ENCODE results near the gene KIRREL3. TPM values are rescaled to one million over a fixed set of nuclear protein-coding genes. Genes with fewer than 3 reads are reported as not detected.

The KIRREL3 gene
- total and polyA plus RNA-seq, 2 of the 8 experiments (the other 6 are each of a cell fraction or from before 2014, with no cell fraction given), result 0.29 to 0.32 TPM

GRCh38 chr11:126893796-126894195 is 106.8 kb downstream of the KIRREL3 start:
- DNase-seq (ENCODE audit: low read depth in 1 of 2, low spot score in 2 of 2) (no peak), FAIRE-seq (no peak)
- no peak overlapping the region for H3K18ac ChIP-seq (ENCODE audit: extremely low read depth, low read length)
- TF ChIP-seq SIN3A (conservative IDR thresholded peaks at IDR 0.05 in 1 of 2, IDR thresholded peaks at IDR 0.05 in 1 of 2; ENCODE audit: low read depth in 1 of 2, low read length in 2 of 2), result no peak
- no peak for TF ChIP-seq JUN (IDR thresholded peaks at IDR 0.05; ENCODE audit: low read depth, low read length)
- TF ChIP-seq SAP30 (IDR thresholded peaks at IDR 0.05; ENCODE audit: insufficient read depth, insufficient replicate concordance, low read length), result no peak
- TF ChIP-seq SP2 (IDR thresholded peaks at IDR 0.05; ENCODE audit: low read length), result no peak
- no peak for TF ChIP-seq BCL11A (IDR thresholded peaks at IDR 0.05; ENCODE audit: low read depth in 2 of 2, low read length in 2 of 2)
- TF ChIP-seq CREB1 (IDR thresholded peaks at IDR 0.05), result no peak
- TF ChIP-seq TEAD4 (IDR thresholded peaks at IDR 0.05; ENCODE audit: low read depth, low read length), result no peak
- TF ChIP-seq CEBPB (IDR thresholded peaks at IDR 0.05; ENCODE audit: low read depth, low read length), result no peak

More at GRCh38 chr11:126893796-126894195, 106.8 kb downstream of the KIRREL3 start:
- Histone ChIP-seq H4K20me1 (replicated peaks in 1 of 2; ENCODE audit: control insufficient read depth in 1 of 2, insufficient read depth in 2 of 2, low read length in 2 of 2) (peaks cover 0 to 1% of the 10 kb centered on the region in 2 experiments), H2BK20ac (ENCODE audit: low read length) (no peak overlapping the region), H3K27me3 (replicated peaks in 1 of 4; ENCODE audit: control insufficient read depth in 3 of 4, extremely low read depth in 1 of 4, insufficient read depth in 3 of 4, low read length in 3 of 4) (no peaks in the 10 kb centered on the region), H3K23ac (ENCODE audit: insufficient read length) (no peak overlapping the region), H2AK5ac (ENCODE audit: low read depth, low read length) (no peak overlapping the region), H4K91ac (replicated peaks; ENCODE audit: insufficient read length, low read length) (peak overlapping the region; percentile 14), H4K5ac (ENCODE audit: insufficient read length, low read depth, low read length) (no peak overlapping the region), H3K79me2 (ENCODE audit: control insufficient read depth in 1 of 2, insufficient read depth in 2 of 2, low read length in 2 of 2) (no peaks in the 10 kb centered on the region), H2BK12ac (ENCODE audit: low read depth, low read length) (0 out of 2 replicates have a peak overlapping the region, but pooled peaks have one; percentile 65), H3K79me1 (ENCODE audit: low read depth, low read length) (no peaks in the 10 kb centered on the region), H2BK15ac (ENCODE audit: low read length) (no peak overlapping the region), H3K4ac (replicated peaks; ENCODE audit: insufficient read length, low read depth, low read length) (no peak overlapping the region), H3K9me3 (ENCODE audit: insufficient read depth in 2 of 2, low read depth in 1 of 2, low read length in 1 of 2) (peaks cover 0 to 6% of the 10 kb centered on the region in 2 experiments; a peak in 1 of 4 replicates), H3K36me3 (ENCODE audit: control insufficient read depth in 2 of 4, insufficient read depth in 4 of 4, low read length in 3 of 4) (no peaks in the 10 kb centered on the region), H2BK120ac (replicated peaks; ENCODE audit: low read depth, low read length) (no peak overlapping the region), H3K4me1 (replicated peaks in 1 of 4; ENCODE audit: control insufficient read depth in 3 of 4, insufficient read depth in 4 of 4, low read length in 3 of 4) (peaks cover 4 to 18% (median 12%) of the 10 kb centered on the region in 4 experiments; a peak in 6 of 7 replicates), H3K4me2 (ENCODE audit: insufficient read depth in 1 of 2, low read depth in 2 of 2, low read length in 2 of 2) (no peak overlapping the region), H3K14ac (ENCODE audit: insufficient read length) (no peak overlapping the region), H3K9ac (replicated peaks in 1 of 4; ENCODE audit: extremely low read depth in 1 of 4, low read depth in 3 of 4, low read length in 3 of 4) (no peak overlapping the region), H2BK5ac (ENCODE audit: low read depth, low read length) (no peak overlapping the region), H3K23me2 (ENCODE audit: low read depth, low read length) (no peaks in the 10 kb centered on the region), H3K56ac (replicated peaks; ENCODE audit: insufficient read length, low read depth, low read length) (no peak overlapping the region), H3K27ac (ENCODE audit: low read depth, low read length) (no peak overlapping the region), H3K4me3 (ENCODE audit: extremely low read depth in 1 of 4, insufficient read depth in 2 of 4, low read depth in 3 of 4, low read length in 4 of 4) (no peak overlapping the region), H2AFZ (ENCODE audit: low read length) (no peak overlapping the region), H4K8ac (ENCODE audit: extremely low read depth, insufficient read depth, low read length) (no peak overlapping the region)
- 83% methylated on average over 5 of the region's 5 CpGs; no CpG with 5 or more reads in 1 of the 2 experiments for WGBS, 2 experiments (ENCODE audit: extremely low coverage in 1 of 2, insufficient coverage in 1 of 2, insufficient read length in 1 of 2, insufficient replicate concordance in 2 of 2, low coverage in 1 of 2, low lambda C conversion rate in 2 of 2, missing lambda C conversion rate in 1 of 2)
- ChIA-PET POLR2A (ENCODE audit: partially characterized antibody) (no interaction called here), CTCF (ENCODE audit: partially characterized antibody) (interaction anchor here (1.0 to 3.9 kb wide), 10 partner anchors 13 to 179 kb away, joined by 3 to 14 read pairs (median 3); no protein-coding TSS in a partner anchor)

Measured in H1 (cell line).